ENCODE results near the gene AHI1.
"Not testable (repeated sequence)": the region's sequence is repeated elsewhere in the genome, so short reads cannot be mapped to it uniquely, and the experiment has no call there.

AHI1 gene

GRCh38 chr6:135261872-135262725, 235.4 kb downstream of the AHI1 start:
- no peak for DNase-seq (ENCODE audit: low spot score)

- no peak for DNase-seq (ENCODE audit: low spot score)
Measured at GRCh38 chr6:135260612-135261011, 236.9 kb downstream of the AHI1 start.

- DNase-seq (ENCODE audit: low spot score) = no peak
Measured at GRCh38 chr6:135258970-135259369, 238.6 kb downstream of the AHI1 start.

GRCh38 chr6:135257631-135258405, 239.7 kb downstream of the AHI1 start:
- DNase-seq (ENCODE audit: low spot score) = no peak

GRCh38 chr6:135256866-135257265, 240.7 kb downstream of the AHI1 start:
- no peak for DNase-seq (ENCODE audit: low spot score)

GRCh38 chr6:135254471-135254870, 243.1 kb downstream of the AHI1 start:
- DNase-seq (ENCODE audit: low spot score) = no peak

GRCh38 chr6:135251498-135252441, 245.8 kb downstream of the AHI1 start:
- DNase-seq (ENCODE audit: low spot score) = no peak

- no peak for DNase-seq (ENCODE audit: low spot score)
Measured at GRCh38 chr6:135250751-135251497, 246.6 kb downstream of the AHI1 start.

- no peak for DNase-seq (ENCODE audit: low spot score)
Measured at GRCh38 chr6:135250234-135250633, 247.3 kb downstream of the AHI1 start.

- DNase-seq (ENCODE audit: low spot score) = not testable (repeated sequence)
Measured at GRCh38 chr6:135246412-135247012, 251.0 kb downstream of the AHI1 start.

GRCh38 chr6:135244805-135245204, 252.7 kb downstream of the AHI1 start:
- DNase-seq (ENCODE audit: low spot score) = no peak

- no peak for DNase-seq (ENCODE audit: low spot score)
Measured at GRCh38 chr6:135243871-135244796, 253.4 kb downstream of the AHI1 start.

GRCh38 chr6:135240711-135241110, 256.8 kb downstream of the AHI1 start:
- no peak for DNase-seq (ENCODE audit: low spot score)

GRCh38 chr6:135236732-135237131, 260.8 kb downstream of the AHI1 start:
- no peak for DNase-seq (ENCODE audit: low spot score)

GRCh38 chr6:135236319-135236718, 261.2 kb downstream of the AHI1 start:
- DNase-seq (ENCODE audit: low spot score) = no peak

GRCh38 chr6:135235716-135236115, 261.8 kb downstream of the AHI1 start:
- DNase-seq (ENCODE audit: low spot score) = no peak

- no peak for DNase-seq (ENCODE audit: low spot score)
Measured at GRCh38 chr6:135234492-135234780, 263.1 kb downstream of the AHI1 start.

GRCh38 chr6:135233686-135234491, 263.7 kb downstream of the AHI1 start:
- no peak for DNase-seq (ENCODE audit: low spot score)

All from cerebellar cortex (tissue), 1 donor.